Neuronal stem cell (in vitro differentiated cells): Measurements from ENCODE around the gene ZC3H12C.
"Not testable (repeated sequence)": the region's sequence is repeated elsewhere in the genome, so short reads cannot be mapped to it uniquely, and the experiment has no call there.

Source experiments
- DNase-seq: peaks from one replicate; pipeline ENCODE4 v3.0.0-alpha.2; 2013; ENCODE audit warnings: low spot score
- H2AFZ ChIP-seq: one replicate; pipeline ENCODE4 v1.6.1; 2013; ENCODE audit warnings: mild to moderate bottlenecking, low read length, inconsistent platforms
- H2AK5ac ChIP-seq: 2 replicates; pipeline ENCODE4 v1.6.1; 2013; ENCODE audit warnings: low read depth, mild to moderate bottlenecking, inconsistent platforms, low read length, moderate library complexity, mixed read lengths
- H2BK120ac ChIP-seq: 2 replicates; pipeline ENCODE4 v1.6.1; 2013; ENCODE audit warnings: low read depth, mild to moderate bottlenecking, inconsistent platforms, low read length, moderate library complexity, mixed read lengths
- H2BK12ac ChIP-seq: one replicate; pipeline ENCODE4 v1.6.1; 2013; ENCODE audit warnings: low read length, inconsistent platforms
- H2BK15ac ChIP-seq: 2 replicates; pipeline ENCODE4 v1.6.1; 2013; ENCODE audit warnings: mild to moderate bottlenecking, low read length, inconsistent platforms, mixed read lengths
- H2BK5ac ChIP-seq: one replicate; pipeline ENCODE4 v1.6.1; 2013; ENCODE audit warnings: inconsistent platforms, mild to moderate bottlenecking, low read length, moderate library complexity
- H3K14ac ChIP-seq: one replicate; pipeline ENCODE4 v1.6.1; 2013; ENCODE audit warnings: low read length, inconsistent platforms
- H3K18ac ChIP-seq: 2 replicates; pipeline ENCODE4 v1.6.1; 2013; ENCODE audit warnings: low read length, inconsistent platforms
- H3K23ac ChIP-seq: 2 replicates; pipeline ENCODE4 v1.6.1; 2013; ENCODE audit warnings: low read depth, mild to moderate bottlenecking, mixed read lengths, low read length, inconsistent platforms; ENCODE audit not compliant: poor library complexity
- H3K27ac ChIP-seq: replicated peaks from 3 replicates; pipeline ENCODE4 v1.5.1; 2013; ENCODE audit warnings: low read length, inconsistent platforms
- H3K27me3 ChIP-seq, 3 experiments: 2 replicates each; pipeline ENCODE4 v1.6.1; 2013; ENCODE audit warnings: low read length in 3 of 3, mild to moderate bottlenecking in 2 of 3, inconsistent platforms in 1 of 3, low read depth in 1 of 3, mixed read lengths in 1 of 3, moderate library complexity in 1 of 3; ENCODE audit not compliant: control insufficient read depth in 3 of 3, insufficient read depth in 3 of 3
- H3K36me3 ChIP-seq, 2 donors: replicated peaks in 1 of 2; 2 replicates each; pipeline ENCODE4 v1.6.1; 2013; ENCODE audit warnings: low read length in 2 of 2; ENCODE audit not compliant: control insufficient read depth in 2 of 2, insufficient read depth in 2 of 2
- H3K4ac ChIP-seq: 2 replicates; pipeline ENCODE4 v1.6.1; 2013; ENCODE audit warnings: inconsistent platforms, mild to moderate bottlenecking, low read length, moderate library complexity
- H3K4me1 ChIP-seq, 2 donors: 1 replicate in 1 of 2; 2 replicates in 1 of 2; pipeline ENCODE4 v1.6.1; 2013; ENCODE audit warnings: low read length in 2 of 2, low read depth in 1 of 2; ENCODE audit not compliant: control insufficient read depth in 2 of 2, insufficient read depth in 1 of 2
- H3K4me2 ChIP-seq: one replicate; pipeline ENCODE4 v1.6.1; 2013; ENCODE audit warnings: mild to moderate bottlenecking, low read length, inconsistent platforms; ENCODE audit not compliant: insufficient read depth, poor library complexity, severe bottlenecking
- H3K4me3 ChIP-seq, 2 donors: 2 replicates each; pipeline ENCODE4 v1.5.1; 2013; ENCODE audit warnings: low read length in 2 of 2, mild to moderate bottlenecking in 2 of 2, inconsistent platforms in 1 of 2, moderate library complexity in 1 of 2
- H3K79me1 ChIP-seq: one replicate; pipeline ENCODE4 v1.6.1; 2013; ENCODE audit warnings: low read depth, mild to moderate bottlenecking, inconsistent platforms, low read length, moderate library complexity
- H3K9ac ChIP-seq: one replicate; pipeline ENCODE4 v1.6.1; 2013; ENCODE audit warnings: mild to moderate bottlenecking, low read depth, low read length, inconsistent platforms; ENCODE audit not compliant: poor library complexity
- H3K9me3 ChIP-seq, 2 donors: replicated peaks in 1 of 2; 2 replicates each; pipeline versions ENCODE3 to v1.6.1; 2013; ENCODE audit warnings: low read length in 2 of 2, mild to moderate bottlenecking in 2 of 2, inconsistent platforms in 1 of 2, low read depth in 1 of 2, mixed read lengths in 1 of 2, moderate library complexity in 1 of 2; ENCODE audit not compliant: control insufficient read depth in 2 of 2, insufficient read depth in 1 of 2
- H4K8ac ChIP-seq: one replicate; pipeline ENCODE4 v1.6.1; 2013; ENCODE audit warnings: low read depth, mild to moderate bottlenecking, inconsistent platforms, low read length, moderate library complexity
- H4K91ac ChIP-seq: one replicate; pipeline ENCODE4 v1.6.1; 2013; ENCODE audit warnings: low read length, low read depth, mild to moderate bottlenecking, inconsistent platforms; ENCODE audit not compliant: poor library complexity
- WGBS, 2 donors: extraction: QIAGEN DNeasy Blood & Tissue Kit; methylation state at CpG; one replicate each; pipeline ENCODE4 v1.1.7; 2013; ENCODE audit warnings: missing lambda C conversion rate in 2 of 2, mixed read lengths in 1 of 2; ENCODE audit not compliant: insufficient read length in 2 of 2, insufficient replicate concordance in 1 of 2; ENCODE audit errors: extremely low coverage in 2 of 2; 5-methylcytosine and 5-hydroxymethylcytosine counted together

The ZC3H12C gene

GRCh38 chr11:110186867-110187266, 93.7 kb downstream of the ZC3H12C start:
- no peak overlapping the region for H3K27ac ChIP-seq
- H3K23ac ChIP-seq, result no peak overlapping the region
- no peaks in the 10 kb centered on the region for H3K27me3 ChIP-seq
- WGBS, 2 donors, result no CpG with 5 or more reads among the region's 4 CpGs
- no peak overlapping the region for H3K9ac ChIP-seq
- H3K36me3 ChIP-seq, result no peaks in the 10 kb centered on the region
- H2AK5ac ChIP-seq, result no peak overlapping the region
- no peak for DNase-seq
- no peak overlapping the region for H2BK120ac ChIP-seq
- H2BK15ac ChIP-seq, result no peak overlapping the region
- H4K91ac ChIP-seq, result no peak overlapping the region
- no peak overlapping the region for H2BK12ac ChIP-seq
- H3K14ac ChIP-seq, result peak overlapping the region; percentile 1
- H3K79me1 ChIP-seq, result no peaks in the 10 kb centered on the region
- H3K9me3 ChIP-seq, result no peaks in the 10 kb centered on the region
- peak overlapping the region; percentile 32 for H2BK5ac ChIP-seq
- no peak overlapping the region for H3K4me3 ChIP-seq
- no peak overlapping the region for H3K18ac ChIP-seq
- H2AFZ ChIP-seq, result no peak overlapping the region
- no peak overlapping the region for H3K4me2 ChIP-seq
- no peak overlapping the region for H3K4ac ChIP-seq
- H3K4me1 ChIP-seq, result peaks cover 0 to 6% of the 10 kb centered on the region in 2 donors
- H4K8ac ChIP-seq, result no peak overlapping the region

- no peaks in the 10 kb centered on the region for H3K27me3 ChIP-seq
- no CpG with 5 or more reads among the region's 6 CpGs for WGBS, 2 donors
- no peaks in the 10 kb centered on the region for H3K79me1 ChIP-seq
- no peak overlapping the region for H3K23ac ChIP-seq
- no peaks in the 10 kb centered on the region for H3K9me3 ChIP-seq
- no peak overlapping the region for H2BK12ac ChIP-seq
- no peak overlapping the region for H4K91ac ChIP-seq
- DNase-seq, result no peak
- H3K36me3 ChIP-seq, result no peaks in the 10 kb centered on the region
- no peak overlapping the region for H3K27ac ChIP-seq
- peak overlapping the region; percentile 43 for H2BK15ac ChIP-seq
- no peak overlapping the region for H4K8ac ChIP-seq
- H2BK5ac ChIP-seq, result no peak overlapping the region
- no peak overlapping the region for H2AK5ac ChIP-seq
- no peak overlapping the region for H3K14ac ChIP-seq
- no peak overlapping the region for H2BK120ac ChIP-seq
- no peak overlapping the region for H3K18ac ChIP-seq
- H3K4me3 ChIP-seq, result no peak overlapping the region
- H2AFZ ChIP-seq, result no peak overlapping the region
- peaks cover 0 to 6% of the 10 kb centered on the region in 2 donors for H3K4me1 ChIP-seq
- H3K9ac ChIP-seq, result no peak overlapping the region
- H3K4me2 ChIP-seq, result no peak overlapping the region
- H3K4ac ChIP-seq, result no peak overlapping the region
Measured at GRCh38 chr11:110187731-110188130, 94.5 kb downstream of the ZC3H12C start.

GRCh38 chr11:110190885-110191284, 97.7 kb downstream of the ZC3H12C start:
- Histone ChIP-seq H3K27me3 (no peaks in the 10 kb centered on the region), H4K91ac (no peak overlapping the region)

GRCh38 chr11:110192604-110193282, 99.6 kb downstream of the ZC3H12C start:
- H3K79me1 ChIP-seq, H2AK5ac ChIP-seq, DNase-seq, H3K9me3 ChIP-seq, H3K4me1 ChIP-seq, H2AFZ ChIP-seq, H3K4me3 ChIP-seq, H3K14ac ChIP-seq, H3K36me3 ChIP-seq, H4K91ac ChIP-seq, H3K9ac ChIP-seq, H4K8ac ChIP-seq, H3K27me3 ChIP-seq, H2BK12ac ChIP-seq, H2BK120ac ChIP-seq, H3K23ac ChIP-seq, H3K4ac ChIP-seq, H2BK5ac ChIP-seq, H2BK15ac ChIP-seq, H3K27ac ChIP-seq, H3K18ac ChIP-seq: not testable (repeated sequence)
- H3K4me2 ChIP-seq, result peak overlapping the region; percentile 2
- WGBS, 2 donors, result no CpG with 5 or more reads among the region's 4 CpGs

More at GRCh38 chr11:110190885-110191284, 97.7 kb downstream of the ZC3H12C start:
- no peak overlapping the region for H3K4ac ChIP-seq
- no peaks in the 10 kb centered on the region for H3K9me3 ChIP-seq
- H2BK120ac ChIP-seq, result no peak overlapping the region
- H2AK5ac ChIP-seq, result no peak overlapping the region
- no peak overlapping the region for H3K27ac ChIP-seq
- no peak overlapping the region for H3K23ac ChIP-seq
- H4K8ac ChIP-seq, result no peak overlapping the region
- no peak overlapping the region for H2AFZ ChIP-seq
- H2BK12ac ChIP-seq, result no peak overlapping the region
- no peaks in the 10 kb centered on the region for H3K36me3 ChIP-seq
- no peak overlapping the region for H3K9ac ChIP-seq
- no peak overlapping the region for H3K4me2 ChIP-seq
- H3K18ac ChIP-seq, result no peak overlapping the region
- no peak overlapping the region for H2BK15ac ChIP-seq
- H3K79me1 ChIP-seq, result no peaks in the 10 kb centered on the region
- no peak for DNase-seq
- H3K4me1 ChIP-seq, result no peaks in the 10 kb centered on the region
- no CpG with 5 or more reads among the region's 1 CpG for WGBS, 2 donors
- no peak overlapping the region for H3K14ac ChIP-seq
- H3K4me3 ChIP-seq, result no peak overlapping the region
- no peak overlapping the region for H2BK5ac ChIP-seq
